D721Med (cell line): ENCODE results near the gene ADCY4.

Experiments used
- DNase-seq: peaks from one replicate; pipeline ENCODE4 v3.0.0; 2011; ENCODE audit warnings: low spot score; ENCODE audit not compliant: insufficient read length
- FAIRE-seq: peaks from 2 replicates; lab custom pipeline; 2011; peaks lifted over from hg19 to GRCh38; lab: Jason Lieb, UNC
- TF ChIP-seq, protein P1 (sequence below): IDR thresholded peaks from 2 replicates; pipeline ENCODE4 v1.5.1; 2012; ENCODE audit warnings: mild to moderate bottlenecking, control low read depth; ENCODE audit not compliant: insufficient read depth; ENCODE audit errors: missing control alignments

Gene ADCY4

DNA sequence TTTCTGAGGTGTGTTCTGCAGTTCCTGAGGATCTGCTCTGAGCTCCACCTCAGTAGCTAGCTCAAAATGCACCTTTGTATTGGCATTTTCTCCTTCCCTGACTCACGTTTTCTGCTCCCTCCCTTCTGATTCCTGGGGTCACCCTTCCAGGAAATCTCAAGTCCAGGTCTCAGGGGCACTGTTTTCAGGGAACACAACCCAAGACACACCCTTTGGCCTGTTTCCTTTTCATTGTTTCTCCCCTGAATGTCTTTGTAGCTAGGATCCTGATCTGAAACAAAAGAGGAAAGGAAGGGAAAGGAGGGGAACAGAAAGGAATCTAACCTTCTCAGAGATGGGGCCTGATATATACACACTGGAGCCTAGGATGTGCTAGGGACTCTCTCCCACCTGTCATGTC is 12.3 kb upstream of the ADCY4 start:
- DNase-seq (no peak), FAIRE-seq (no peak)
- TF ChIP-seq, protein P1, sequence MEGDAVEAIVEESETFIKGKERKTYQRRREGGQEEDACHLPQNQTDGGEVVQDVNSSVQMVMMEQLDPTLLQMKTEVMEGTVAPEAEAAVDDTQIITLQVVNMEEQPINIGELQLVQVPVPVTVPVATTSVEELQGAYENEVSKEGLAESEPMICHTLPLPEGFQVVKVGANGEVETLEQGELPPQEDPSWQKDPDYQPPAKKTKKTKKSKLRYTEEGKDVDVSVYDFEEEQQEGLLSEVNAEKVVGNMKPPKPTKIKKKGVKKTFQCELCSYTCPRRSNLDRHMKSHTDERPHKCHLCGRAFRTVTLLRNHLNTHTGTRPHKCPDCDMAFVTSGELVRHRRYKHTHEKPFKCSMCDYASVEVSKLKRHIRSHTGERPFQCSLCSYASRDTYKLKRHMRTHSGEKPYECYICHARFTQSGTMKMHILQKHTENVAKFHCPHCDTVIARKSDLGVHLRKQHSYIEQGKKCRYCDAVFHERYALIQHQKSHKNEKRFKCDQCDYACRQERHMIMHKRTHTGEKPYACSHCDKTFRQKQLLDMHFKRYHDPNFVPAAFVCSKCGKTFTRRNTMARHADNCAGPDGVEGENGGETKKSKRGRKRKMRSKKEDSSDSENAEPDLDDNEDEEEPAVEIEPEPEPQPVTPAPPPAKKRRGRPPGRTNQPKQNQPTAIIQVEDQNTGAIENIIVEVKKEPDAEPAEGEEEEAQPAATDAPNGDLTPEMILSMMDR, result no peak

- FAIRE-seq, result no peak
- TF ChIP-seq, protein P1, result no peak
- DNase-seq, result no peak
Measured at GRCh38 chr14:24343795-24344660, 9.2 kb upstream of the ADCY4 start.

DNA sequence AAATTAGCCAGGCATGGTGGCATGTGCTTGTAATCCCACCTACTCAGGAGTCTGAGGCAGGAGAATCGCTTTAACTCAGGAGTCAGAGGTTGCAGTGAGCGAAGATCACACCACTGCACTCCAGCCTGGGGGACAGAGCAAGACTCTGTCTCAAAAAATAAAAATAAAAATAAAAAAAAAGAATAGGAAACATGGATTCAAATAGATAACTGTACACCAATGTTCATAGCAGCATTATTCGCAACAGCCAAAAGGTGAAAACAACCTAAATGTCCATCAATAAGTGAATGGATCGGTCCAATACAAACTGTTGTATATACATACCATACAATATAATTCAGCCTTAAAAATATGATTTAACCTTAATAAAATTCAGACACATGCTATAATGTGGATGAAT is 8.0 kb upstream of the ADCY4 start:
- TF ChIP-seq, protein P1, result no peak
- no peak for DNase-seq
- FAIRE-seq, result no peak

DNA sequence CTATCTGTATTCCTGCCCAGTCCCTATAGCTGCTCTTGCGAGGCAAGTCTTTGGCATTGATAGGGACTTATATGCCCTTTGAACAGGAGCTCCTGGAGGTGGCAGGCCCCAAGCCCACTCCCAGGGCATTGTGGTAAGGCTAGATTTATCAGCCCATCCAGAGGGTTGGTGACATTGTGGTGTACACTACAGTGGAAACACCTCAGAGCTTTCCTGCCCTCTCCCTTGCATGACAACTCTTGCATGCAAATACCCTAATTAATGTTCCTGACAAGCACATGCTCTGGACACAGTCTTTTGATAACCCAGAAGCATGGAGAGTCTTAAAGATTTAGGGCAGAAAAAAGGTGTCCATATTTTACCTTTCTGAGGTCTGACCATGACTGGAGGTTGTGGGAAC is 5.7 kb upstream of the ADCY4 start:
- TF ChIP-seq, protein P1, result no peak
- no peak for FAIRE-seq
- no peak for DNase-seq

GRCh38 chr14:24339284-24340151 is 4.6 kb upstream of the ADCY4 start, which contains the start of gene RIPK3:
RIPK3 (minus strand) TSS chr14:24339991; CDS start chr14:24339826, 165 bp downstream.
- TF ChIP-seq, protein P1, result no peak
- no peak for FAIRE-seq
- DNase-seq, result no peak

DNA sequence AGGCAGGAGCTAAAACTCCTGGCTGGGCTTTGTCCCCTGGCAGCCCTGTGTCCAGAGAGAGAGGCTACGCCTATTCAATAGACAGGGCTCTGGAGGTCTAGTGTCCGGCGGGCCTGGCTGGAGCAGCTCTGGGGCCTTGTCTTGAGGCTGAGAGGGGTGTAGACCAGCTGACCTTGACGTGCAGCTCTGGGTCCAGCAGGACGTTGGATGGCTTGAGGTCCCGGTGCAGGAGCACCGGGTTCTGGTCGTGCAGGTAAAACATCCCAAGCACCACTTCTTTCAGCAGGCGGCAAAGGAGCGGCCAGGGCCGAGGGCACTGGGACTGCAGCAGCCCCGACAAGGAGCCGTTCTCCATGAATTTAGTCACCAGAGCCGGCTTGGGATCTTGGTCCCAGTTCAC is 4.0 kb upstream of the ADCY4 start:
- DNase-seq (no peak), FAIRE-seq (no peak)
- TF ChIP-seq, protein P1, result no peak
